Loucy (cell line): ENCODE data around the gene FTCD.

Experiments used
- H2AFZ ChIP-seq: fragments of 200-600 bp; sonication (generic); 2 replicates; pipeline ENCODE4 v1.6.0; 2016; ENCODE audit warnings: antibody characterized with exemption, mild to moderate bottlenecking, low read length, moderate library complexity
- H3F3A ChIP-seq: fragments of 200-600 bp; 2 replicates; pipeline ENCODE4 v1.6.0; 2016; ENCODE audit warnings: antibody characterized with exemption, low read depth, mild to moderate bottlenecking
- H3K27me3 ChIP-seq: fragments of 200-600 bp; sonication (generic); 2 replicates; pipeline ENCODE4 v1.6.1; 2014; ENCODE audit warnings: low read length, mild to moderate bottlenecking; ENCODE audit not compliant: insufficient read depth, poor library complexity, severe bottlenecking
- H3K36me3 ChIP-seq: fragments of 200-600 bp; sonication (generic); 2 replicates; pipeline ENCODE4 v1.6.1; 2016; ENCODE audit warnings: low read length; ENCODE audit not compliant: insufficient read depth
- H3K4me1 ChIP-seq: fragments of 200-600 bp; sonication (generic); 2 replicates; pipeline ENCODE4 v1.5.1; 2014; ENCODE audit warnings: low read length, mild to moderate bottlenecking; ENCODE audit not compliant: insufficient read depth, poor library complexity, severe bottlenecking
- H3K4me2 ChIP-seq: fragments of 200-600 bp; sonication (generic); 2 replicates; pipeline ENCODE4 v1.6.0; 2014; ENCODE audit warnings: antibody characterized with exemption, low read length, low read depth, mild to moderate bottlenecking; ENCODE audit not compliant: poor library complexity, severe bottlenecking
- H3K4me3 ChIP-seq: fragments of 200-600 bp; sonication (generic); 2 replicates; pipeline ENCODE4 v1.5.1; 2014; ENCODE audit warnings: low read length, mild to moderate bottlenecking, mixed read lengths; ENCODE audit not compliant: poor library complexity, severe bottlenecking
- H3K79me2 ChIP-seq: fragments of 200-600 bp; sonication (generic); 2 replicates; pipeline ENCODE4 v1.6.1; 2014; ENCODE audit warnings: low read length; ENCODE audit not compliant: insufficient read depth
- H3K9ac ChIP-seq: fragments of 200-600 bp; sonication (generic); 2 replicates; pipeline ENCODE4 v1.6.0; 2014; ENCODE audit warnings: mild to moderate bottlenecking, low read depth, low read length, moderate library complexity; ENCODE audit not compliant: poor library complexity, severe bottlenecking
- H3K9me2 ChIP-seq: fragments of 200-600 bp; sonication (generic); replicated peaks from 2 replicates; pipeline ENCODE4 v1.6.1; 2016; ENCODE audit warnings: low read depth, low read length, mixed read lengths
- H3K9me3 ChIP-seq: fragments of 200-600 bp; sonication (generic); 2 replicates; pipeline ENCODE4 v1.6.1; 2014; ENCODE audit warnings: mild to moderate bottlenecking, antibody characterized with exemption, low read length, low read depth; ENCODE audit not compliant: insufficient read depth
- H4K20me1 ChIP-seq: fragments of 200-600 bp; sonication (generic); 2 replicates; pipeline ENCODE4 v1.6.0; 2014; ENCODE audit warnings: antibody characterized with exemption, low read length, mild to moderate bottlenecking; ENCODE audit not compliant: insufficient read depth, poor library complexity, severe bottlenecking
- EZH2phosphoT487 ChIP-seq: fragments of 200-600 bp; IDR thresholded peaks from 2 replicates; pipeline ENCODE4 v1.6.1; 2018; ENCODE audit warnings: antibody characterized with exemption, mild to moderate bottlenecking, moderate library complexity, borderline replicate concordance
- TF ChIP-seq, protein P1 (sequence below): fragments of 200-600 bp; sonication (generic); conservative IDR thresholded peaks from 2 replicates; pipeline ENCODE4 v1.5.1; 2014; ENCODE audit warnings: mild to moderate bottlenecking, antibody characterized with exemption, low read length

FTCD gene

DNA sequence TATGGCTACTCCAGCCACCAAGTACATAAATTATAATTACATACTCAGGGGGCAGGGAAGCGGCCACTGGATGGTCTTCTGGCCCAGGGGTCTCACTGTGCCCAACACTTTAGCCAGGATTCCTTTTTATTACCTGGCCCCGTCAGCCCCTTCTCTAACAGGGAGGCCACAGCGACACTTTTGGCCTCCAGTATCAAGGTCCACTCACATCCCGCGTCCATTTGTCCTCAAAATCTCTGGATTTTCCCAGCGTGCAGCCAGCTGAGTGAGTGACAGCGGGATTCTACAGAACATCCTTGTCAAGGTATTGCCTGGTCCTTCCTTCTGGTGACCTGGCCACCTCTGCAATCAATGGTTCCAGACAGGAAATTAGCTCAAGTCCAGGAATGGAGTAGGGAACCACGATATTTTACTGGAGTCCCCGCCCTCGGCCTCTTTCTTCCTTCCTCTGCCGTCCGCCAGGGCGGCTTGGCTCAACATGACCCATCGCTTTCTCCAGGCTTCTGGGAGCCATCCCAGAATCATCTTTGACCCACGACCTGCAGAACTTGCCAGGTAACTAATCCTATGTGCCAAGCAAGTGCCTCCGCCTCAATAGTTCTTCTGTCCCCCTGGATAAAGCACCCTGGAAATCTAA is 60.2 kb downstream of the FTCD start:
- H3K9me3 ChIP-seq: peaks cover 23% of the 10 kb centered on the region; the same call in 1 of the 2 replicates
- no peaks in the 10 kb centered on the region for H3F3A ChIP-seq
- H3K9me2 ChIP-seq: no peaks in the 10 kb centered on the region
- no peaks in the 10 kb centered on the region for H3K36me3 ChIP-seq
- H4K20me1 ChIP-seq: no peaks in the 10 kb centered on the region
- no peaks in the 10 kb centered on the region for H3K4me1 ChIP-seq
- H3K4me2 ChIP-seq: no peak overlapping the region
- TF ChIP-seq, protein P1, sequence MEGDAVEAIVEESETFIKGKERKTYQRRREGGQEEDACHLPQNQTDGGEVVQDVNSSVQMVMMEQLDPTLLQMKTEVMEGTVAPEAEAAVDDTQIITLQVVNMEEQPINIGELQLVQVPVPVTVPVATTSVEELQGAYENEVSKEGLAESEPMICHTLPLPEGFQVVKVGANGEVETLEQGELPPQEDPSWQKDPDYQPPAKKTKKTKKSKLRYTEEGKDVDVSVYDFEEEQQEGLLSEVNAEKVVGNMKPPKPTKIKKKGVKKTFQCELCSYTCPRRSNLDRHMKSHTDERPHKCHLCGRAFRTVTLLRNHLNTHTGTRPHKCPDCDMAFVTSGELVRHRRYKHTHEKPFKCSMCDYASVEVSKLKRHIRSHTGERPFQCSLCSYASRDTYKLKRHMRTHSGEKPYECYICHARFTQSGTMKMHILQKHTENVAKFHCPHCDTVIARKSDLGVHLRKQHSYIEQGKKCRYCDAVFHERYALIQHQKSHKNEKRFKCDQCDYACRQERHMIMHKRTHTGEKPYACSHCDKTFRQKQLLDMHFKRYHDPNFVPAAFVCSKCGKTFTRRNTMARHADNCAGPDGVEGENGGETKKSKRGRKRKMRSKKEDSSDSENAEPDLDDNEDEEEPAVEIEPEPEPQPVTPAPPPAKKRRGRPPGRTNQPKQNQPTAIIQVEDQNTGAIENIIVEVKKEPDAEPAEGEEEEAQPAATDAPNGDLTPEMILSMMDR: no peak
- no peak for TF ChIP-seq EZH2phosphoT487
- H2AFZ ChIP-seq: no peak overlapping the region
- H3K79me2 ChIP-seq: no peaks in the 10 kb centered on the region
- no peak overlapping the region for H3K4me3 ChIP-seq
- no peaks in the 10 kb centered on the region for H3K27me3 ChIP-seq
- H3K9ac ChIP-seq: no peak overlapping the region

DNA sequence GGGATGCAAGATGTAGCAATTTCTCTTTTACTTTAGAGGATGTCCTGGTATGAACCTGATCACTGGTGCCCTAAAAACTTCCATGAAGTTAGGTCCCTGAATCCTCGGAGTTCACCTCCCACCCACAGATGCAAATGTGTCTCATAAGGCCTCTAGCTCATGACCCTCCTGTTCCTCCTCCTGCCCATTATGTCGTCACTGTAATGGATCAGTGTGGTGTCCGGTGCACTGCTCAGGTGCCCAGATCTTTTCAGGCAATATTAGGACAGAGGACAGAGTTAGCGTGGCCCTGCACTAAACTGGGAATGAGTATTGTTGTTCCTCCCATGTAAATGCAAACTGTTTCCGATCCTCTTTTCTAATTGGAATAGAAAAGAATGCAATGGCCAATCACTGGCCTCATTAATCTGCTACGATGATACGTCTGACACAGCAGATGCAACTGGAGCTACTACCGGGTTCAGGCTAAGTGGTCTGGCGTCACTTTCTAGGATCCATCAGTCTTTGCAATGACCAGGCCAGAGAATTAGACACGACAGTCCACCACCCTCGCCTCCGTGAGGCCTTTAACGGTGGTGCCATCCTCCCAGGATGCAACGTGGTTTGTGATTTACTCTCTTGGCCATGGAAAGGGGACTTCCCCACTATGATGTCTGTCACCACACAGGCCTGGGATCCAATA is 60.8 kb downstream of the FTCD start:
- Histone ChIP-seq H3K4me3 (no peak overlapping the region), H3K4me1 (no peaks in the 10 kb centered on the region), H3K27me3 (no peaks in the 10 kb centered on the region), H3K36me3 (no peaks in the 10 kb centered on the region), H3K79me2 (no peaks in the 10 kb centered on the region), H3F3A (no peaks in the 10 kb centered on the region), H3K9ac (no peak overlapping the region), H3K4me2 (no peak overlapping the region), H2AFZ (no peak overlapping the region), H4K20me1 (no peaks in the 10 kb centered on the region), H3K9me3 (peaks cover 29% of the 10 kb centered on the region; the same call in 1 of the 2 replicates), H3K9me2 (no peaks in the 10 kb centered on the region)
- TF ChIP-seq, protein P1: no peak
- no peak for TF ChIP-seq EZH2phosphoT487

DNA sequence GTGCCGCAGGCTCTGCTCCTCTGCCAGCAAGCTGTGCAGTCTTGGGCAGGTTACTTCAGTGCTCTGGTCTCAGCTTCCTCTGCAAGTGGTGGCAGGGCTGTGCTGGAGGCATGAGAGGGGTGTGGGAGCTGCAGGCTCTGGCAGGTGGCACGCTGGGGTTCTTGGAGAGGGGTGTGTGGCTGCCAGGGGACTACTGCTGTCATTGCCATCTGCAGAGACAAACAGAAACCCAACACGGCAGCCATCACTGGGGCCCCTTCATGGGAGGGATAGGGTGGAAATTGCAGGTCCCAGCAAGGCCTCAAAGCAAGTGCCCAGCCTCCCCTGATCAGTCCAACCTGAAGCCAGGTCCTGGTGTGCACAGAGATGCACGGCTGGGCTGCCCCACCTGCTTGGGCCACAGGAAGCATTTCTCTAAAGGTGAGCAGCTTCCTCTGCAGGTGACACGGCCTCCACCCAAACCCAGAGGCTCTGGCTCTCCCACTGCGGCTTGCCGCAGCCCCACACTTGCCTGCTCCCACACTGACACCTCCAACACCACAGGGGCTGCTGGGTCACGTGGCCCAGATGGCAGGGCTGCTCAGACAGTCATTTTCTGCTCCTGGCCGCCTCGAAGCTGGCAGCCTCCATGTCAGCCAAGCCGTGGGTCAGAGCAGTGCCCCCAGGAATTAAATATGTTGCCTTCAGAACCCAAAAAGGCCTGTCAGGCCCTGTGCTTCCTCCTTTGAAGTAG is 61.5 kb downstream of the FTCD start:
- no peak overlapping the region for H3K4me3 ChIP-seq
- H2AFZ ChIP-seq: no peak overlapping the region
- H3K4me1 ChIP-seq: no peaks in the 10 kb centered on the region
- no peak overlapping the region for H3K9ac ChIP-seq
- TF ChIP-seq, protein P1: no peak
- TF ChIP-seq EZH2phosphoT487: no peak
- no peaks in the 10 kb centered on the region for H3F3A ChIP-seq
- H3K9me3 ChIP-seq: peaks cover 33% of the 10 kb centered on the region; the same call in 1 of the 2 replicates
- H4K20me1 ChIP-seq: no peaks in the 10 kb centered on the region
- no peaks in the 10 kb centered on the region for H3K79me2 ChIP-seq
- no peaks in the 10 kb centered on the region for H3K27me3 ChIP-seq
- no peak overlapping the region for H3K4me2 ChIP-seq
- H3K36me3 ChIP-seq: no peaks in the 10 kb centered on the region
- no peaks in the 10 kb centered on the region for H3K9me2 ChIP-seq
